Measurements from ENCODE around the gene STEAP2.

Gene STEAP2

DNA sequence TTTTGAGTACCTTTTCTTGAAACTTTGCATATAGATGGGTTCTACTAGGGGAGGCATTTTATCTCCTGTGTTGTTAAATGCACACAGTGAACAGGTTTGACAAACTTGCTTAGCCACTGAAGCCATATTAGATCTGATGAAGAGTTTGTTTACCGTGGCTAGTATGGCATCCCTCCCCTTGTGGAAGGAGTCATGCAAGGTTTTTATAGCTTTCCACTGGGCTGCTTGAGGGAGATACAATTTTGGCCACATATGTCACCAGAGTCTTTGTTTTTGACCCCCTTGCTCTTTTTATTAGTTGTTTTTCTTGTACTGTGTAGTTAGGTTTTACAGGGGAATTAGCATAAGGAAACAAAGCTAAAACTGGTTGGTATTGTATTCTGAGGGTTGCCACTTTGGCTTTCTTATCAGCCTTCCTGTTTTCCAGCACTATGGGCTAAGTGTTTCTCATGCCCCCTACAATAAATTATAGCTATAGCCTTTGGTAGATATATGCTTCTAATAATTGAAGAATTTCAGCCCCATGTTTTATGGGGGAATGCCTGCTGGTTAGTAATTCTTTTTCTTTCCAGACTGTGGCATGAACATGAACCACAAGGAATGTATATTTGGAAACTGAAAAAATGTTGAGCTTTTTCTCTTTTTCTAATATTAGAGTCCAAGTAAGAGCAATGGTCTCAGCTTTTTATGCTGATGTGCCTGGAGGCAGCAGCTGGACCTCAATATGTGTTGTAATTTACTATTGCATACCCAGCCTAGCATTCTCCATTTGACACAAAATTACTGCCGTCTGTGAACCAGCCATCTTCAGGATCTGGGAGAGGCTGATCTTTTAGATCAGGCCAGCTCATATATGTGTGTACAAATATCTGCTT is 18.4 kb upstream of the STEAP2 start:
- H3K4me3 ChIP-seq (ENCODE audit: low read depth, low read length): no peak overlapping the region

DNA sequence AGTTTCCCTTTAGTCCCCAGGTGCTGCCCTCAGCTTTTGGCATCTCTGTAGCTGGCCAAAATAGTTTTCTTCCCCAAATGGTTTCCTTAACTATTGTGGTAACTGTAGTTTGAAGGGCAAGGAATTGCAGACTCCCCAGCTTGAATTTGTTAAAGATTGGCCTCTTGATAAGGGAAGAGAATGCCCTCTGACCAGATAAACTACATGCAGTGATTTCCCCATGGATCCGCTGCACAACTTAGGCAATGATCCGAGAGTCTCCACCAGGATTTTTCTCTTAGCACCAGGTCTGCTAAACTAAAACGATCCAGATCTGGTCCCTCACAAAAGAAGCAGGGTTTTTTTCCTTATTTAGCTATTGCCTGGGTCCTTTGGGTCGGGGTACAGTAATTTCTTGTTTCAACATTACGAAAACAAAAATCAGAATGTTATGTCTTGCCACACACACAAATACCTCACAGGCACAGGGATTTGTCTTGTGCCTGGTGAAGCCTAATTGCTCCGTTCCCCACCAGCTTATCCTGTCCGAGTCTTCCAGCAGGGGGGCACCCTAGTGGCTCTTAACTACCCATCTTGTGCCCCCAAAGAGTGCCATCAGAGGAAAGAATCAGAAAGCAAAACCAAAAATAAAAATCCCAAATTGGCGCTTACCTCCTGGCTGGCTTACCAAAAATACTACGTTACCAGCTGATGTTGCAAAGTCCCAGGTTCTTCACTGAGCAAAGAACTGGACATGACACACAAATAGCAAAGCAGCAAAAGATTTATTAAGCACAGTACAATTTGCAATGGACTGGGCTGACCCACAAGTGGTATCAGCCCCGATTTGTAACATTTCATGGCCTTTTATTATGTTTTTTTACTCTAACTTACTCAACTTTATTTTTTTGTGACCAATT is 16.4 kb upstream of the STEAP2 start:
- H3K4me3 ChIP-seq (ENCODE audit: low read depth, low read length): no peak overlapping the region

DNA sequence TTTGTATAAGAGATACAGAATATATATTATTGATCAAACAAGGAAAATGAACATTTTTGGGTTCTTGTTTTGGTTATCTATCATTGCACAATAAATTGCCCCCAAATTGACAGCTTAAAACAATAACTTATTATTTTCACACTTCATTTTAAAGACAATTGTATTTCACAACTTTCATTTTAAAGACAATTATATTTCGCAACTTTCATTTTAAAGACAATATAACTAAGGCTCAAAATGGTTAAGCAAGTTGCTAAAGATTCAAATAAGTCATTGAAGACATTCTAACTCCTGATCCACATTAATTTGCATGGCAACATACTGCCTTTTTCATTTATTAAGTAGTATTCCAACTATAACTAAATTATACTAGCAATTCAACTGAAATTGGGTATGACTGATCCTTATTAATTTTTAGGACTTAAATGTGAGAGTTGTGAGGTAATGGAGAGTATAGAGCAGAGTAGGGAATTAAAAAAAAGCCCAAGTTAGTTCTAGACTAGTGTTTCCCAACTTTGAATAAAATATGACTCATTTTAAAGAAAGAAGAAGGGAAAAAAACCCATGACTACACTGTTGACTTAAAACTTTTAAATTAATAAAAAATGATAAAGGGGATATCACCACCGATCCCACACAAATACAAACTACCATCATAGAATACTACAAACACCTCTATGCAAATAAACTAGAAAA is 9.9 kb upstream of the STEAP2 start:
- no peak overlapping the region for H3K4me3 ChIP-seq (ENCODE audit: low read depth, low read length)

DNA sequence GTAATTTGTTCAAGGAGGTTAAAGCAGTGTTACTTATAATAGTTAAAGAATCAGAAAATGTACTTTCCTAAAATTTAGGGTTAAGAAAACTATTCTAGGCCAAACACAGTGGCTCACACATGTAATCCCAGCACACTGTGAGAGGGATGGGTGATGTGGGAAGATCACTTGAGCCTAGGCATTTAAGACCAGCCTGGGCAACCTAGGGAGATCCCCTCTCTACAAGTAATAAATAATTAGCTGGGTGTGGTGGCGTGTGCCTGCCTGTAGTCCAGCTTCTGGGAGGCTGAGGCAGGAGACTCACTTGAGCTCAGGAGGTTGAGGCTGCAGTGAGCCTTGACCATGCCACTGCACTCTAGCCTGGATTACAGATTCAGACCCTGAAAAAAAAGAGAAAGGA is 3.6 kb upstream of the STEAP2 start:
- no peak overlapping the region for H3K4me3 ChIP-seq (ENCODE audit: low read depth, low read length)

DNA sequence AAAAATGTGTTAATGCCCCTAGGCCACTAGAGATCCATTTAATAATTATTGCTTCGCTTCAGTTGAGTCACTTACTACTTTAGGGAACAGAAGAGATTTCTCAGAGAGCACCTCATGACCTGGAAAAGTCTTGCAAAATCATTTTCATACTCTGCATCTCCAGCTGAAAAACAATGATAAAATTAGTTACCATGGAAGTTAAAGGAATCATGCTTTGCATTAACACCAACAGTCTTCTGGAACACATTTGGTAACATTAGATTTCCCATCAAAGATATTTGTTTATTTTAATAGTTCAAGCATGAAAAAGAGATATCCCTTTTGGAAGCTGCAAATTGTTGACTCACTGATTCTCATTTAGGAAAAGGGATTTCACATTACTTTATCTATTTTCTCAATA is 1.8 kb upstream of the STEAP2 start:
- no peak overlapping the region for H3K4me3 ChIP-seq (ENCODE audit: low read depth, low read length)

DNA sequence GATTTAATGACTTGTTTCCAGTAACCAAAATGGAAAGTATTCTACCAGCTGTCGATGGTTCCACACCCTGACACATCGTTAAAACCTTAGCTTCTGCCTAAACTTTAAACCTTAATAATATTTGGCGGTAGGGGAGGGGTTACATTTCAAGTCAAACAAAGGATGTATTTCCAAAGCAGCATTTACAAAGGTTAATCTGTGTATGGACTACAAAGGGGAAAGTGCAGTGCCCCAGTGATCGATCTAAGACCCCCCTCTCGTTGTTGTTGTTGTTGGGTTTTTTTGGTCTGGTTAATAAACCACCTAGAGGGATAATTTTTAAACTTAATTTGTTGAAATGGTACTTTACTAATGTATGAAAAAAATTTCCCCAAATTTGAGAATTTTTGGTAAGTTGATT is 1.1 kb upstream of the STEAP2 start:
- H3K4me3 ChIP-seq (ENCODE audit: low read depth, low read length): peak overlapping the region; percentile 75

DNA sequence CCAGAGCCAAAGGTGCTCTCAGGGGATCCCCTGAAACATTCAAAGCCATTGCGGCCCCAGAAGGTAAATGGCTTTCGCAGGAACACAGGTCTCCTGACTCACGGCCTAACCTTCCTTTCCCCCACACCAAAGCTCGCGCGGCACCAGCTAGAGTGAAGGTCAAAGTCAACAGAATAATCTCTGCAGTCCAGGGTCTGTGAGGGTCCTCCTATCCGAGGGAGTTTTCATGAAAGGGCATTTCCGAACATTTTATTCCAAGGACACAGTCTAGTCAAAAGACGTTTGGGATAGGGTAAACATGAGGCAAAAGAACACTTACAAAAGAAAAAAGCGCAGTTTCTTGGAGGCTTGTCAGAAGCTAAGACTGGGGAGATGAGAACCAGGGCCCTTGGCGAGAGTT is 559 bp upstream of the STEAP2 start:
- H3K4me3 ChIP-seq (ENCODE audit: low read depth, low read length): peak overlapping the region; percentile 75

DNA sequence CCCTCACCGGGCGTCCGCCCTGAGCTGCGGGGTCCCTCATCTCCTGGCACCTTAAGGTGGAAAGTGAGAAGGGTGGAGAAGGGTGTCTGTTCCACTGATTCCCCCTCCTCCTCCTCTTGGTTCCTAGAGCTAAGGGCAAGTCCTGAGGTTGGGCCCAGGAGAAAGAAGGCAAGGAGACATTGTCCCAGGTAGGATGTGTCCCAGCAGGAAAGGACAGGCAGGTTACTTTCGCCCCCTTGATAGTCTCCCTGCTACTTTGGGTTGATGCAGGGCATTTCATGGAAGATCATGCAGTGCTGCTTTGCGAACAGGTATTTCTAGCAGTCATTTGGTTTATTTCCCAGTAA is 582 bp downstream of the STEAP2 start:
- peak overlapping the region; percentile 75 for H3K4me3 ChIP-seq (ENCODE audit: low read depth, low read length)

DNA sequence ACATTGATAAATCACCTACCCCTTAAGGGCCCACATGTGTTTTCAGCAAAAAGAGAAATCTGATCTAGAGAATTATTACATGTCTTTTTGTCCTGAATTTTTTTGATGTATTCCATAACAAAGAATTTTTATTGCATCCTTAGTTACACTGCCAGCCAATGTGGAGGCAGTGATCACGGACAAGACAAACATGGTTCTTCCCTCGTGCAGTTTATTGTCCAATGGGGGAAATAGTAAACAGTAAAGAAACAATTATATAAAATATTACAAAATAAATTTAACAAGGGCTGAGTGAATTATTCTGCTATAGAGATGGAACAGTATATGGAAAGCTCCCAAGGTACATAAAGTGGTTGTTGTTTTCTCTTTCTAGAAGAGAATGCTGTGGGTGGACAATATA is 2.0 kb downstream of the STEAP2 start:
- no peak overlapping the region for H3K4me3 ChIP-seq (ENCODE audit: low read depth, low read length)

DNA sequence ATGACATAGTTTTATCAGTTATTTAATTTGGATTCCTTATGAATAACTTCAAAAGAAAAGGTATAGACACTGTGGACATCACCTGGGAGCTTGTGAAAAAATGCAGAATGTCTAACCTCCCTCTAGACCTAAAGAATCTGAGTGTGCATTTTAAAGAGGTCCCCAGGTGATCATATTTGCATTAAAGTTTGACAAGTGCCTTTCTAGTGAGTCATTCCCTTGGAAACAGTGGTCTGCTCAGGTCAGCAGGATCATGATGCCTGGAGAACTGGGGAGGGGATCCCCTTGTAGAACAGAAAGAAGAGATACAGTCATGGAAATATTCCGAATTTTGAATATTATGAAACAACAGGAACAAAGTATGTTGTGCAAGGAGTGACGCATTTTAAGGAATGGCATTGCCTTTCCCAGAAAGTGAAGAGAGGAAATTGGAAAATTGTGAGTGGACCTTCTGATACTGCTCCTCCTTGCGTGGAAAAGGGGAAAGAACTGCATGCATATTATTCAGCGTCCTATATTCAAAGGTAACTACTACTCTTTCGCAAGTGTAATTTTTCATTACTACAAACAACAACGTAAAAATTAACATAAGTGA is 4.6 kb downstream of the STEAP2 start:
- H3K4me3 ChIP-seq (ENCODE audit: low read depth, low read length): no peak overlapping the region

DNA sequence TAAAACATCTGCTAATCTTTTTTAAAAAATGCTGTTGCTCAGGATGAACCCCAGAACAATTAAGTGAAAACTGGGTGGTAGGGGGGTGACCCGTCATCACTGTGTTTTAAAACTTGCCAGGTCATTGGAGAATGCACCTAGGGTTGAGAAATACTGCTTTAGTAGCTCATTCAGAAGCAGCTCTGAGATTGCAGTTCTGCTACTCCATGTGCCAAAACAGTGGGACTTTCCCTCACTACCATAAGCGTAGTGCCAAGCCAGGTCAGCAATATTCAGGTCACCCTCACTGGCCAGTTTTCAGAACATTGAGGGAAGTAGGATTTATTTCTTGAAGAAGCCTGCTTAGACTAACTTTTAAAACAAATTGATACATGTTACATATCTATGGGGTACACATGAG is 5.2 kb downstream of the STEAP2 start:
- no peak overlapping the region for H3K4me3 ChIP-seq (ENCODE audit: low read depth, low read length)

DNA sequence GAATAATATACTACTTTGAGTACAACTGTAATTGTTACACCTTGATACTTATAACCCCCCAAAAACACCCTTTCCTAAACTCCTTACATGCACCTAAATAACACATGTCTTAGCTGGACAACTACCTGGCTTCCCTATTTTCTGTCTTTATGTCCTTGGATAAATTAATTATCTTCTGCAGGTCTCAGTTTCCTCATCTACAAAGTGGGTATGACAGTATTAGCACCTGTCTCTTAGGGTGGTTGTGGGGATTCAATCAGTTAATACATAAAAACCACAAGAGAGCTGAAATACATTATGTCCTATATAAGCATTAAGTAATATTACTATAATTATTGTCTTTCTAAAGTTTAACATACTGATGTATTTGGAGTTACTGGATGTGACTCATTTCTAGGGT is 10.8 kb downstream of the STEAP2 start:
- no peak overlapping the region for H3K4me3 ChIP-seq (ENCODE audit: low read depth, low read length)

DNA sequence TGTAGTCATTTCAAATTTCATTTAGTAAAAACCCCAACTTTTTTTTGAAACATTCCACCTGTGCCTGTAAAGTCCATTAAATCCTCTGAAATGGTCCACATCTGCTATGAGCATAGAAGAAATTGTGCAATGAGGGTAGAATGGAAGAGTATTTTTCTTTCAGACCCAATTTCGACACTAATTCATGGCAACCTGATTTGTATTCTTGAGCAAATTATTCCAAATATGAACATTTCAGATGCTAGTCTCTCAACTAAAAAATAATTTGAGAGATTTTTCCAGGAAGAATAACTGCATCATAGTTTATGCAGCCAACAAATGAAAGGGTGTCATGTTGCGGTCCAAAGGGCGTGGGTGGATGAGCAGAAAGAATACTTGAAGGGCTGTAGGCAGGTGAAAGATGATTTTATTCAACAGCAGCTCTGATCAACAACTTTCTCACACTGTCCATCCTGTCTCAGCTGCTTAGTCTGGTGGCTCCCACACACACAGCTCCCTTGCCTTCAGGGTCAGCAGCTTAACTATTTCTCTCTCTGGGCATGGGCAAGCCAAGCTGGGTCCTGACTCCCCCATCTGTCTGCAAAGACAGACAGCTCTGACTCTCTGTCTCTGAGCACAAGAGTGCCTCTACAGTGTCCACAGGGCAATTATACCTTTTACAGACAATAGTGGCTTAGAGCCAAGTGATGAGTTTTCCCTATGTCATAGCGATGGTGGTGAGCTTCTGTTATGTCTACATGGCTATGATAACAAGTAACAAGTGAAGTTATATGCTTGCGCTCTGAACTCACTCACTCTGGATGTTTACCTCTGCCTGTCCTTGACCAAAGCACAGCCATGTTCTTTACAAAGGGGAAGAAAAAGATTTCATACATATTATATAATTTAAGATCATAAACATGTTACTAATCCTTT is 11.5 kb downstream of the STEAP2 start:
- H3K4me3 ChIP-seq (ENCODE audit: low read depth, low read length): no peak overlapping the region

DNA sequence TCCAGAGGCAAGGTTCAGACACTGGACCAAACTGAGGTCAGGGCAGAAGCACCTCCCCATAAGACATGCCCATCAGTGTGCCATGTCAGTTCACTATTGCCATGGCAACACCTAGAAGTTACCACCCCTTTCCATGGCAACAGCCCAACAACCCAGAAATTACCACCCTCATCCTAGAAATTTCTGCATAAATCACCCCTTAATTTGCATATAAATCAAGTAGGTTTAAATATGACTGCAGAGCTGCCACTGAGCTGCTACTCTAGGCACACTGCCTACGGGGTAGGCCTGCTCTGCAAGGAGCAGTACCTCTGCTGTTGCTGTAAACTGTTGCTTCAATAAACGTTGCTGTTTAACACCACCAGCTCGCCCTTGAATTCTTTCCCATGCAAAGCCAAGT is 12.7 kb downstream of the STEAP2 start:
- no peak overlapping the region for H3K4me3 ChIP-seq (ENCODE audit: low read depth, low read length)

DNA sequence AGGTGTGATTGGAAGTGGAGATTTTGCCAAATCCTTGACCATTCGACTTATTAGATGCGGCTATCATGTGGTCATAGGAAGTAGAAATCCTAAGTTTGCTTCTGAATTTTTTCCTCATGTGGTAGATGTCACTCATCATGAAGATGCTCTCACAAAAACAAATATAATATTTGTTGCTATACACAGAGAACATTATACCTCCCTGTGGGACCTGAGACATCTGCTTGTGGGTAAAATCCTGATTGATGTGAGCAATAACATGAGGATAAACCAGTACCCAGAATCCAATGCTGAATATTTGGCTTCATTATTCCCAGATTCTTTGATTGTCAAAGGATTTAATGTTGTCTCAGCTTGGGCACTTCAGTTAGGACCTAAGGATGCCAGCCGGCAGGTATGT is 13.6 kb downstream of the STEAP2 start:
- no peak overlapping the region for H3K4me3 ChIP-seq (ENCODE audit: low read depth, low read length)

DNA sequence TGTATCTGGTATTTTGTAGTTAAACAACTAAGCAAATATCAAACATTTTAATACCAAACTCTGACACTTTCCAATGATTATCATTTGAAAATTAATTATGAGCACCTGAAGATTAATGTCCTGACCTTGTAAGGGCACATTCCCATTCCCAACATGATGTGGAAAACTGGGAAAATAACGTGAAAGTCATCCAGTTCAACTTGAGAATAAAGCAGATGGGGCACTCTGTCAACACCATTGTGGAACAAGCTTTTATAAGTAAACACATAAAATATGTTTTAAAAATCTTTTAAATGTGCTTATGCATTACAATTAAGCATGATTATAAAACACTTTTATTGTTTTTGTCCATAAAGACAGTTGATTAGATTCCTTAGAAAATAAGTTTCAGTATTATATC is 14.1 kb downstream of the STEAP2 start:
- no peak overlapping the region for H3K4me3 ChIP-seq (ENCODE audit: low read depth, low read length)

DNA sequence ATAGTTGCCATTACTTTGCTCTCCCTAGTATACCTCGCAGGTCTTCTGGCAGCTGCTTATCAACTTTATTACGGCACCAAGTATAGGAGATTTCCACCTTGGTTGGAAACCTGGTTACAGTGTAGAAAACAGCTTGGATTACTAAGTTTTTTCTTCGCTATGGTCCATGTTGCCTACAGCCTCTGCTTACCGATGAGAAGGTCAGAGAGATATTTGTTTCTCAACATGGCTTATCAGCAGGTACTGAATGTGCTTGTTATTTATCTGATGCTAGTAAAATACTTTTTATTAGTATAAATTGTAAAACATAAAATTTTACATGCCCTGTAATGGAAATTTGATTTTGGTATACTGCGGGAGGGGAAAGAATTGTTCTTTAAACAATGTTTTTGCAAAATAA is 15.7 kb downstream of the STEAP2 start:
- no peak overlapping the region for H3K4me3 ChIP-seq (ENCODE audit: low read depth, low read length)

DNA sequence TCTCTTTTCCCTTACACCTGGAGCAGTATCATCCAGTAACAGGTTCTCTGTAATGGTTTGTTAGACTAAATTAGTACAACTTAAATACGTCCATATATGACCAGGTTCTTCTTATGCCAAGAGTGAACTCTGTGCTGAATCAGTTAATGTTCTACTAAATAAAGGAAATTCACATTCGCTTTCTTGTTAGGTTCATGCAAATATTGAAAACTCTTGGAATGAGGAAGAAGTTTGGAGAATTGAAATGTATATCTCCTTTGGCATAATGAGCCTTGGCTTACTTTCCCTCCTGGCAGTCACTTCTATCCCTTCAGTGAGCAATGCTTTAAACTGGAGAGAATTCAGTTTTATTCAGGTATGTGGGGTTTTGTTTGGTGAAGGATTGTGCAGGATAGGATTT is 18.1 kb downstream of the STEAP2 start:
- no peak overlapping the region for H3K4me3 ChIP-seq (ENCODE audit: low read depth, low read length)

DNA sequence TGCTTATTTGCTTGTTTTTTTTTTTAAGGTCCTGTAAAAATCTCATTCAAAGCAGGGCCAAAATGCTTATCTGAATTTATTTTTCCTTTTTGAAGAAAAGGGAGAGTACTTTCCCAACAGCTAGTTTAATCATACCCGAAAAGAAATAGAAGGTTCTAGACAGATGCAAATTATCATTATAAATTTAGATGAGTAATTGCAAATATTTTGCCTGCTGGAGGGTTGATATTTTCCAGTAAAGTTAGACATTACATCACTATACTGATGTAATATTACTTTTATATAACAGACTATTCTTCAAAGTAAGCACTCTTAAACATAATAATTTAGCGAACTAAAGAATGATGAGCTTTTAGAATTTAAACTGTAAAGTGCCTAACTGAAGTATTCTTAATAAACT is 19.3 kb downstream of the STEAP2 start:
- no peak overlapping the region for H3K4me3 ChIP-seq (ENCODE audit: low read depth, low read length)

DNA sequence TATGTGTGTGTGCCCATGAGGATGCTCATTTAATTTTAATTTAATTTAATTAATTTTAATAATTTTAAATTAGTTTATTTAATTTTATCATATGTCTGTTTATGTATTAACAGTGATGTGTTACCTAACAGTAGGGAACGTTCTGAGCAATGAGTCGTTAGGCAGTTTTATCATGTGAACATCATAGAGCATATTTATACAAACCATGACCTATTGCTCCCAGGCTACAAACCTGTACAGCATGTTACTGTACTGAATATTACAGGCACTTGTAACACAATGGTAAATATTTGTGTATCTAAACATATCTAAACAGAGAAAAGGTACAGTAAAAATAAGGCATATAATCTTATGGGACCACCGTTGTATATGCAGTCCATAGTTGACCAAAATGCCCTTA is 19.8 kb downstream of the STEAP2 start:
- no peak overlapping the region for H3K4me3 ChIP-seq (ENCODE audit: low read depth, low read length)

Measured in iPS-11a (cell line).